Urothelium cell line (cell line): ENCODE measurements around the gene BBS4.
"Not testable (repeated sequence)": the region's sequence is repeated elsewhere in the genome, so short reads cannot be mapped to it uniquely, and the experiment has no call there.

Source experiments
- DNase-seq: peaks from one replicate; pipeline ENCODE4 v3.0.0; 2011; ENCODE audit warnings: low spot score, mixed read lengths
- FAIRE-seq: peaks from 2 replicates; lab custom pipeline; 2011; peaks lifted over from hg19 to GRCh38; lab: Jason Lieb, UNC

The BBS4 gene

GRCh38 chr15:72685925-72686794, at the start of gene BBS4, which contains the start of gene HIGD2B:
Gene BBS4, plus strand, starts transcription at chr15:72686207. Its CDS starts 21 bp downstream, at chr15:72686228.
Gene HIGD2B, minus strand, starts transcription at chr15:72686182. Its CDS starts 9,808 bp downstream, at chr15:72676374.
- peak; percentile 84 for DNase-seq

GRCh38 chr15:72636519-72637282, 49.3 kb upstream of the BBS4 start:
- FAIRE-seq, DNase-seq: not testable (repeated sequence)

More at GRCh38 chr15:72685925-72686794, at the start of gene BBS4, which contains the start of gene HIGD2B:
- FAIRE-seq: peak; percentile 23

- not testable (repeated sequence) for DNase-seq, FAIRE-seq
Observed at GRCh38 chr15:72639759-72640483, 46.1 kb upstream of the BBS4 start.

- FAIRE-seq, DNase-seq: not testable (repeated sequence)
Observed at GRCh38 chr15:72642271-72642670, 43.7 kb upstream of the BBS4 start.

GRCh38 chr15:72648631-72649253, 37.3 kb upstream of the BBS4 start:
- not testable (repeated sequence) for FAIRE-seq

GRCh38 chr15:72654397-72654796, 31.6 kb upstream of the BBS4 start, which contains the start of gene GOLGA6B:
Gene GOLGA6B, plus strand, starts transcription at chr15:72654697. Its CDS starts 41 bp downstream, at chr15:72654738.
- FAIRE-seq, DNase-seq: not testable (repeated sequence)

More at GRCh38 chr15:72648631-72649253, 37.3 kb upstream of the BBS4 start:
- not testable (repeated sequence) for DNase-seq

- FAIRE-seq, DNase-seq: not testable (repeated sequence)
Observed at GRCh38 chr15:72656014-72656413, 30.0 kb upstream of the BBS4 start.

GRCh38 chr15:72661081-72661480, 24.9 kb upstream of the BBS4 start:
- DNase-seq, FAIRE-seq: not testable (repeated sequence)

- not testable (repeated sequence) for DNase-seq, FAIRE-seq
Observed at GRCh38 chr15:72663931-72664330, 22.1 kb upstream of the BBS4 start.

GRCh38 chr15:72665706-72666105, 20.3 kb upstream of the BBS4 start:
- not testable (repeated sequence) for FAIRE-seq, DNase-seq

- FAIRE-seq, DNase-seq: not testable (repeated sequence)
Observed at GRCh38 chr15:72669803-72670202, 16.2 kb upstream of the BBS4 start.

- not testable (repeated sequence) for FAIRE-seq
- peak; percentile 52 for DNase-seq
Observed at GRCh38 chr15:72670656-72671352, 15.2 kb upstream of the BBS4 start.

- FAIRE-seq (no peak), DNase-seq (no peak)
Observed at GRCh38 chr15:72671525-72671924, 14.5 kb upstream of the BBS4 start.

- DNase-seq: no peak
- no peak for FAIRE-seq
Observed at GRCh38 chr15:72676838-72677237, 9.2 kb upstream of the BBS4 start.

- DNase-seq: no peak
- FAIRE-seq: no peak
Observed at GRCh38 chr15:72680931-72681330, 5.1 kb upstream of the BBS4 start.

GRCh38 chr15:72682772-72683171, 3.2 kb upstream of the BBS4 start:
- no peak for FAIRE-seq
- no peak for DNase-seq

GRCh38 chr15:72685301-72685924, 594 bp upstream of the BBS4 start:
- DNase-seq: no peak
- FAIRE-seq: no peak

- DNase-seq (no peak), FAIRE-seq (no peak)
Observed at GRCh38 chr15:72688697-72689096, 2.7 kb downstream of the BBS4 start.

GRCh38 chr15:72690938-72691337, 4.9 kb downstream of the BBS4 start:
- FAIRE-seq (no peak), DNase-seq (no peak)
